NCI-H510A treated with DMSO at 0.1 percent for 48 hours (cell line): ENCODE data around the gene ADAMTS9.
A peak's percentile ranks its signal among the peaks of the same experiment; 100 is the strongest.

Experiments used
- DNase-seq: peaks from one replicate; lab custom pipeline; 2025; lab: John Stamatoyannopoulos, UW

ADAMTS9 gene

GRCh38 chr3:64651741-64652241, 36.0 kb downstream of the ADAMTS9 start:
- no peak for DNase-seq

GRCh38 chr3:64651303-64651702, 36.5 kb downstream of the ADAMTS9 start:
- DNase-seq, result no peak

- no peak for DNase-seq
Observed at GRCh38 chr3:64650715-64651114, 37.1 kb downstream of the ADAMTS9 start.

GRCh38 chr3:64650096-64650622, 37.6 kb downstream of the ADAMTS9 start:
- DNase-seq, result peak; percentile 48

- DNase-seq, result peak; percentile 62
Observed at GRCh38 chr3:64648927-64649906, 38.6 kb downstream of the ADAMTS9 start.

- DNase-seq, result peak; percentile 16
Observed at GRCh38 chr3:64647825-64648224, 40.0 kb downstream of the ADAMTS9 start.

- DNase-seq, result no peak
Observed at GRCh38 chr3:64645243-64645642, 42.6 kb downstream of the ADAMTS9 start.

GRCh38 chr3:64644483-64644882, 43.3 kb downstream of the ADAMTS9 start:
- DNase-seq, result no peak

- DNase-seq, result peak; percentile 3
Observed at GRCh38 chr3:64642327-64643151, 45.3 kb downstream of the ADAMTS9 start.

GRCh38 chr3:64638981-64639481, 48.8 kb downstream of the ADAMTS9 start:
- no peak for DNase-seq

GRCh38 chr3:64638511-64638910, 49.3 kb downstream of the ADAMTS9 start:
- no peak for DNase-seq

- DNase-seq, result no peak
Observed at GRCh38 chr3:64634417-64634816, 53.4 kb downstream of the ADAMTS9 start.

GRCh38 chr3:64631951-64632350, 55.8 kb downstream of the ADAMTS9 start:
- no peak for DNase-seq

GRCh38 chr3:64627471-64628321, 60.1 kb downstream of the ADAMTS9 start:
- DNase-seq, result peak; percentile 33

GRCh38 chr3:64627042-64627441, 60.8 kb downstream of the ADAMTS9 start:
- no peak for DNase-seq

GRCh38 chr3:64625381-64625780, 62.4 kb downstream of the ADAMTS9 start:
- DNase-seq, result no peak

- no peak for DNase-seq
Observed at GRCh38 chr3:64623125-64623524, 64.7 kb downstream of the ADAMTS9 start.

GRCh38 chr3:64621726-64622395, 65.9 kb downstream of the ADAMTS9 start:
- DNase-seq, result no peak

- no peak for DNase-seq
Observed at GRCh38 chr3:64621275-64621674, 66.5 kb downstream of the ADAMTS9 start.

- no peak for DNase-seq
Observed at GRCh38 chr3:64620020-64620419, 67.8 kb downstream of the ADAMTS9 start.

GRCh38 chr3:64619216-64619615, 68.6 kb downstream of the ADAMTS9 start:
- no peak for DNase-seq
